ENCODE results near the gene SIL1.

SIL1 gene

DNA sequence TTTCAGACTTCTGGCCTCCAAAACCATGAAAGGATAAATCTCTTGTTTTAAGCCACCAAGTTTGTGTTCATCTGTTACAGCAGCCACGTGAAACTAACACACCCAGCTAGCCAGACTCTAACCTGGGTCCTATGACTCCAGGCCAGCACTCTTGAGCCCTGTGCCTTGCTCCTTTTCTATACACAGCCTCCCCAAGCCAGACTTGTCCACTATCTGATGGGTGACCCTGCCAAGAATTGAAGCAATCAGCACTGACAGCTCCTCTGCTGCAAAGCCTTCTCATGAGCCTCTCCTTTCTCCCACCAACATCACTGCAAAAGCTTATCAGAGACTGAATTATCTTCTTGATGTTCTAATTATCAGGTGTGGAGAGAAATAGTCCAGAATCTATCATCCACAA lies 41.4 kb downstream of the SIL1 start:
- TF ChIP-seq, protein P1, sequence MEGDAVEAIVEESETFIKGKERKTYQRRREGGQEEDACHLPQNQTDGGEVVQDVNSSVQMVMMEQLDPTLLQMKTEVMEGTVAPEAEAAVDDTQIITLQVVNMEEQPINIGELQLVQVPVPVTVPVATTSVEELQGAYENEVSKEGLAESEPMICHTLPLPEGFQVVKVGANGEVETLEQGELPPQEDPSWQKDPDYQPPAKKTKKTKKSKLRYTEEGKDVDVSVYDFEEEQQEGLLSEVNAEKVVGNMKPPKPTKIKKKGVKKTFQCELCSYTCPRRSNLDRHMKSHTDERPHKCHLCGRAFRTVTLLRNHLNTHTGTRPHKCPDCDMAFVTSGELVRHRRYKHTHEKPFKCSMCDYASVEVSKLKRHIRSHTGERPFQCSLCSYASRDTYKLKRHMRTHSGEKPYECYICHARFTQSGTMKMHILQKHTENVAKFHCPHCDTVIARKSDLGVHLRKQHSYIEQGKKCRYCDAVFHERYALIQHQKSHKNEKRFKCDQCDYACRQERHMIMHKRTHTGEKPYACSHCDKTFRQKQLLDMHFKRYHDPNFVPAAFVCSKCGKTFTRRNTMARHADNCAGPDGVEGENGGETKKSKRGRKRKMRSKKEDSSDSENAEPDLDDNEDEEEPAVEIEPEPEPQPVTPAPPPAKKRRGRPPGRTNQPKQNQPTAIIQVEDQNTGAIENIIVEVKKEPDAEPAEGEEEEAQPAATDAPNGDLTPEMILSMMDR (conservative IDR thresholded peaks at IDR 0.05) = no peak
- 0 out of 2 replicates have a peak overlapping the region, but pooled peaks have one; percentile 26 for H3K27ac ChIP-seq

DNA sequence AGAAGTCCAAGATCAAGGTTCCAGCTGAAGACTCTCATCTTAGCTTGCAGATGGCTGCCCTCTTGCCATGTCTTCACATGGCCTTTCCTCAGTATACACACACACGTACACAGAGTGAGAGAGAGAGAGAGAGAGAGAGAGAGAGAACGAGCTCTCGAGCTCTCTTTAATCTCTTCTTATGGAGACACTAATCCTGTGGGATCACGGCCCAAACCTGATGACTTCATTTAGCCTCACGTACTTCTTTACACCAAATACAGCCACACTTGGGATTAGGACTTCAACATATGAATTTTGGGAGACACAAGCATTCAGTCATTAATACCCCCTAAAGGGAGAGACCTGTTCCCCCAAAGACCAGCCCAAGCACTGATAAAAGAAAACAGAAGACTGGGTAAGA lies 42.8 kb downstream of the SIL1 start:
- TF ChIP-seq, protein P1 (conservative IDR thresholded peaks at IDR 0.05) = no peak
- H3K27ac ChIP-seq = no peak overlapping the region

DNA sequence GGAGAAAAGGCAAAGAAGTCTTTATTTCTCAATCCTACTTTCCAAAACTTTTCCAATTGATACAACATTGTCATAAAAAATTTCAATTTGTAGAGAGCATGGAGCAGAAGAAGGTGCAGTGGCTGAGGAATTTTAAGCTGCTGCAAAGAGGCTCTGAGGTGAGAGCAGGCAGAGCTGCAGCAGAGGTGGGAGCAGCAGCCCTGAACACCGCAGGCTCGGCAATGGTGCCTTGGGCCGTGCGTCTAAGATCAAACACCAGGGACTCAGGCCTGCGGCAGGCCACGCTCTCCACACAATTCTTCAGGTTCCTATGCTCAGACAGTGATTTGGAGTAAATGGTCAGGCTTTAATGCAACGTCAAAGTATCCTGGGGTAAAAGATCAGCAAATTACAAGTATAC lies 46.3 kb downstream of the SIL1 start:
- TF ChIP-seq, protein P1 (conservative IDR thresholded peaks at IDR 0.05) = no peak
- no peak overlapping the region for H3K27ac ChIP-seq

DNA sequence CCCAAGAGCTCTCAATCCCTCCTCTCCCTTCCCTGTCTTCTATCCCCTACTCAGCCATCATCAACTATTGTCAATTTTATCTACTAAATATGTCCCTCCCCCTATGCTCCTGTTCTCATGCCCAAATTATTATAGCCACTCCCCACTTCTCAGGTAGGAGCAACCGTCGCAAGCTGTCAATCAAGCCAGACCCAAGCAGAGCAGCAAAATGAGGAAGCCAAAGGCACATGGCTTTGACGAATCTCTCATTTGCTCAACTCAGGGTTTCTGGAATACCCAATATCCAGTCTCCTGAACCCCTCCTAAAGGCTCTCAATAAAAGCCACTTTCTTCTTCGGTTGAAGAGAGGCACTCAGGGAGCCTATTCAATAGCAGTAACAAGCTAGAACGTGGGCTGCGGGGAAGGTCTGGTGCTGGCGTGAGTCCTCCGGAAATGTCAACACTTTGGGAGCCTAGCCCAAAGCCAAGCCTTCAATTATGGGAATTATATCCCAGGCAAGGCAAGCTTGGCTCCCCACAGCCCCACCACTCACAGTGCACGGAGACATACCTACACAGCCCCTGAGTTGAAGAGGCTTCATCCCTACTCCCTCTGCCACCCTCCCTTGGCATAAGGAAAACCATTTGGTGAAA lies 47.7 kb downstream of the SIL1 start:
- TF ChIP-seq, protein P1 (conservative IDR thresholded peaks at IDR 0.05) = no peak
- H3K27ac ChIP-seq = peak overlapping the region; percentile 93

DNA sequence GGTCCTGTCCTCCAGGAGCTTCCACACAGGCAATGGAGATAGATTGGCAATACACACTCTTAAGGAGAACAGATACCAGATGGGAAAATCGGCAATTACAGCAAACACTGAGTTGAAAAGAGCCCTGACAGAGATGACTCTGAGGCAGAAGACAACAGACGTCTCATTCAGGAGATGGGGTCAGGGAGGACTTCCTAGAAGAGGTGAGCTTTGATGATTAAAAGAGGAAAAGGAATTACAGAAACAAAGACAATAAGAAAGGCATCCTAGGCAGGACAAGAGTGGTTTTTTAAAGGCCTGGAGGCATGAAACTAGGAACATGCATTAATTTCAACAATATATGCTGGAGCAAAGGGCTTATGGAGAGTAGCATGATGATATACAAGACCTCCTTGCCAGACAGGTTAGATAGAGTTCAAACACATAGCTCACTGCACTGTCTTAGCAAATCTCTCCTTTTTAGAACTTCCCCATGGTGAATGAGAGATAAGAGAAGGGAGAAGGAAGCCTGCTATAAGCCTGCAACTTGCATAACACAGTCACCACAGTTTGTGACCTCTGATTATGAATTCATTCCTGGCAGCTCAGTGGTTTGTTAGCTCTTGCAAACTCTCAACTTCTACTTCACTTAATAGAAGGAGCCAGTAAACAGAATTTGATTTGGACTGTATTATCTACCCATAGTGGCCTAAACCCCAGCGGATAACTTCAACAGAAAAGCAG lies 48.5 kb downstream of the SIL1 start:
- H3K27ac ChIP-seq = peak overlapping the region; percentile 93
- TF ChIP-seq, protein P1 (conservative IDR thresholded peaks at IDR 0.05) = no peak

DNA sequence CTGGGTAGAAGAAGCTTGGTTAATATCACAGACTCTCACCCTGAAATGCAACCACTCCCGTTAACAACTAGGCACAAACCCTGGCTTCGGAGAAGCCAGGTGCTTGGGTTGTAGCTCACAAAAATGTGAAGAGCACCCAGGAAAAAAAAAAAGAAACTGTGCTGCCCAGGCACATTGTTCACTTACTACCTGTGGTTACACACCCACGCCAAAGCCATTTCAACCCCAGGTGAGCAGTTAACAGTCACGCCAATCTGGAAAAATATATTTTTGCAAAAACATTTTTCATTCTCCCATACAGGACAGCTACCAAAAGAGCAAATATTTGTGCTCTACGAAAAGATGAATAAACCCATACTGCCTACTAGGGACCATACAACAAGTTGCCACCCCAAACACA lies 49.2 kb downstream of the SIL1 start:
- peak overlapping the region; percentile 93 for H3K27ac ChIP-seq
- TF ChIP-seq, protein P1 (conservative IDR thresholded peaks at IDR 0.05) = no peak

DNA sequence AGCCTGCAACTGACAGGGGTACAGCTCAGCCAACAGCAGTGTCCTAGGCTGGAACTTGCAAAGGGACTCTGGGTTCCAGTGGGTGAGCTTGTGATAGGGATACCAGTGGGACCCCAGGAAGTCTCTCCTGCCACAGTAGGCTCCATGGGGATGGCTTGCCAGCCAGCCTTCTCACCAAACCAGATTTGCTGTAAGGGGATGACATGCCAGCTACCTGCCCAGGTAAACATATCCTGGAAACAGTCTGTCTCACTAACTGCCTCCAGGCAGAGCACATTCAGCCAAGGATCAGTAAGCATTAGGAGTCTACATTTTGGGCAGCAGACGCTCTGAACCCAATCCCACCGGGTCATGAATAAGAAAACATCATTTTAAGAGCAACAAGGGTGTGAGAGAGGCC lies 49.9 kb downstream of the SIL1 start:
- peak overlapping the region; percentile 93 for H3K27ac ChIP-seq
- TF ChIP-seq, protein P1 (conservative IDR thresholded peaks at IDR 0.05) = no peak

Data from VCaP (cell line).